Putamen (tissue), 1 donor: Measurements from ENCODE around the gene POLR1E.

Experiments used
- DNase-seq: peaks from one replicate; pipeline ENCODE4 v3.0.0-alpha.2; 2016; ENCODE audit warnings: low spot score

Gene POLR1E

DNA sequence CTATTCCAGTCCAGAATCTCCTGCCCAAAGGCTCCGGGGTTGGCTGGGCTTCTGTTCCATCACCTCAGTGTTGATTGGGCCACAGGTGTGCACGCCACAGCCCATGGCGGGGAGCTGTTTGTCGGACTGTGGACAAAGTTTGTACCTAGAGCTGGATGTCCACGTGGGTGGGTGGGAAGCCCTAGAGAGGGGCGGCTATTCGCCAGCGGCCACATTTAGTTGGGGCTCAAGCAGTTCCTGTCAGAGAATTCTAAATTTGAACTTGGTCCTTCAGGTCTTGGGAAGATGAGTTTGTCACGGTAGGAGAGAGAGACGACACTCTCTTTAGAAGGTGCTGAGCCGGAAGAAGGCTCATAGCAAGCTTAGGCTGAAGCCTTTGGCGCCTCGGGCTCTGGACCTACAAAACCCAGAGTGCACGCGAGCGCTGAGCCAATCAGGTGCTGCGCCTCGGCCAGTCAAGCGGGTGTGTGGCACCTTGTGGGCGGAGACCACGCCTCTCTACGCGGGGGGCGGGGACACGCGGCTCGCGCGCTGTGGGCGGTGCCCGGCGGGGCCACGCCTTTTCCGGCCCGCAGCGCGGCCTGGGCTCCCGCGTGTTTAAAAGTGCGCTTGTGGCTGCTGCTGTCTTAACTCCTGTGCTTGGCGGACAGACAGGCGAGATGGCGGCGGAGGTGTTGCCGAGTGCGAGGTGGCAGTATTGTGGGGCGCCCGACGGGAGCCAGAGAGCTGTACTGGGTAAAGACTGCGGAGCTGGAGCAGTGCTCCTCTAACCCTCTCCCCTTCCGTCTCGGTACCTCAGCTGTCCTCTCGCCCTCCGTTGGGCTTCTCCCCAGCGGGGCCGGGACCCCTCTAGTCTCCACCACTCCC lies at the start of gene POLR1E:
Gene POLR1E (plus strand): TSS at position 560 of the 867 bp plus-strand sequence. CDS start 100 bp downstream, at position 660.
- DNase-seq = peak; percentile 89

DNA sequence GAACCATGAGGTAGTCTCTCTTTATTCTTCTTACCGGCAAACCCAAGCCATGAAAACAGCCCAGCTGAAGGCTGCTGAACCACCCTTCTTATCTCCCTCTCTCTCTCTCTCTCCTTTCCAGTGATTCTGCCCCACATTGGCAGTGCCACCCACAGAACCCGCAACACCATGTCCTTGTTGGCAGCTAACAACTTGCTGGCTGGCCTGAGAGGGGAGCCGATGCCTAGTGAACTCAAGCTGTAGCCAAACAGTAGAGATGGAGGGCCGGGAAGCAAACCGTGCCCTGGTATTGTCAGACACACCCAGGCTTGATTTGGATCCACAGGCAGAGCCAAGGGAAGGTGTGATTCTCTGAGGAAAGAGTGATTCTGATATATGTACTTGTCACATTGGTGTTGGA lies 49.2 kb upstream of the POLR1E start:
- no peak for DNase-seq

- no peak for DNase-seq
These were observed 48.7 kb upstream of the POLR1E start for GRCh38 chr9:37437010-37437409.

GRCh38 chr9:37437621-37438020 lies 48.1 kb upstream of the POLR1E start:
- DNase-seq = no peak

GRCh38 chr9:37438359-37438758 lies 47.4 kb upstream of the POLR1E start:
- no peak for DNase-seq

DNA sequence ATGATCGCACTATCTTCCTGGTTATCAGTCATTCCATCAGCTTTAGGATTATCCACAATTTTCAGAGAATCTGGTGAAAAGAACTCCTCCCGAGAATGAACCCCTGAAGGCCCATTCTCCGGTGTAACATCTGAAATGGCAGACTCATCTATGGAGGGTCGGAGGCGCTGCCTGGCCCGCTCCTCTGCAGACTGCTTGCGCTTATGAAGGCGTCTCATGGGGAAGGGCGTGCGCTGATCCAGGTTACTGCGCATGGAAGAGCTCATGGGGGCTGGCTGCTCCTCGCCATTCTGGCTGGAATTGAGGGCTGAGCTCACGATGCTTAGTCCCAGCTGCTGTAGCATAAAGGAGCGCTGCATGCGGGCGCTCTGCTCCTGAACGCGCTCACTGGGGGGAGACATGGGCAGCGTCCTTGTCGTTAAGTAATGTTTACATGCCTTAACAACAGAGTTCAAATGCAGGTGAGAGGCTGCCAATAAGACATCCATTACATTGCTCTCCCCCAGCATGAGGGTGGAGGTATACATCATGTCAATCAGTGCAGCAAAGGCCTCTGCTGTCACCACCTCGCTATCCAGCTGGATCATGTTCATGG lies 43.9 kb upstream of the POLR1E start:
- DNase-seq = no peak

DNA sequence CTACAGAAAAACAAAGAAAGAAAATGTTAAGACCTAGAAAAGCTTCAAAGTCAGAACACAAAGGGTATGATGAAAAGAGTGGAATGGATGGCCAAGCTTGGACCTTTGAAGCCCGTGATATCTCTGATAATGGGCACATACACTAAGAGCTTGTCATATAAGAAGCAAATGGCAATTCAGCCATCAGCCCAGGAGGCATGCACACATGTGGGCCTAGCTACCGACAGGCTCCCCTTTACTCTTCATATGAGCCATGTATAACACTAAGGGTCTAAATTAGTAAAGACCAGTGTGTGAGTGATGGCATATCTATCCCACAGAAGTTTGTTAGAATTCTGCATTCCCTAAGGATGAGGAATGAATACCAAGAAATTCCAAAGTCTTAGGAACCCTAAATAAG lies 43.2 kb upstream of the POLR1E start:
- no peak for DNase-seq

DNA sequence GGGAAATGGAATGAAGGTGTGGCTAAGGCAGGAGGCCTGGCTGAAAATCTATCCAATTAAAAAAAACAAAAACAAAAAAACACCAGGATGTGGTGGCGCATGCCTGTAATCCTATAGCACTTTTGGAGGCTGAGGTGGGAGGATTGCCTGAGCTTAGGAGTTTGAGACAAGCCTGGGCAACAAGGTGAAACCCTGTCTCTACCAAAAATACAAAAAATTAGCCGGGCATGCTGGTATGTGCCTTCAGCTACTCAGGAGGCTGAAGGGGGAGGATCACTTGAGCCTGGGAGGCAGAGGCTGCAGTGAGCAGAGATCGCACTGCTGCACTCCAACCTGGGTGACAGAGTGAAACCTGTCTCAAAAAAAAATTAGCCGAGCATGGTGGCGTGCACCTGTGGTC lies 42.2 kb upstream of the POLR1E start:
- no peak for DNase-seq

DNA sequence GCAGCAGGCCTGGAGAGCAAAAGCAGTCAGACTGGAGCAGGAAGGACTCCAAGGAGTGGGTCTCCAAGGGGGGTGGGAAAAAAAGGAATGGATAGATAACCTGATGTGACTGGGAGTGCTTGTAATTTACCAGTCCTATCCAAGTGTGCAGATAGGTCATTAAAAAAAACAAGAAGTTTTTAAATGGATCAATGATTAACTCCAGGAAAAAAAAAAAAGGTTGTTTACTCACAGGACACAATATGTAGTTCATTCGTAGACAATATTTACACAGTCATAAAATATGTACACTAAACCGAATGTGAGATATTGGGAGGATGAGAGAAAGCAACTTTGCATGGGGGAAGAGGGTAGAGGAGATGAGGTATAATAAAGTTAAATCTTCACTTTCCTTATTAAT lies 40.9 kb upstream of the POLR1E start:
- no peak for DNase-seq

GRCh38 chr9:37445832-37446231 lies 39.9 kb upstream of the POLR1E start:
- no peak for DNase-seq

GRCh38 chr9:37446401-37446800 lies 39.3 kb upstream of the POLR1E start:
- DNase-seq = no peak

DNA sequence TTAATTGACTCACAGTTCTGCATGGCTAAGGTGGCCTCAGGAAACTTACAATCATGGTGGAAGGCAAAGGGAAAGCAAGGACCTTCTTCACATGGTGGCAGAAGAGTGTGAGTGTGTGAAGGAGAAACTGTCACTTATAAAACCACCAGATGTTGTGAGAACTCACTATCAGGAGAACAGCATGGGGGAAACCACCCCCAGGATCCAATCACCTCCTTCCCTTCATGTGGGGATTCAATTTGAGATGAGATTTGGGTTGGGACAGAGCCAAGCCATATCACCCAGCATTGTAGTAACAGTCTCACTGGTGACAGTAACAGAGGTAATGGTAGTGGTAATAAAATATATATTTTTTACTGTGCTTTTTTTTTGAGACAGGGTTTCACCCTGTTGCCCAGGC lies 38.6 kb upstream of the POLR1E start:
- DNase-seq = no peak

- peak; percentile 82 for DNase-seq
These were observed 35.7 kb upstream of the POLR1E start for GRCh38 chr9:37449862-37450632.

DNA sequence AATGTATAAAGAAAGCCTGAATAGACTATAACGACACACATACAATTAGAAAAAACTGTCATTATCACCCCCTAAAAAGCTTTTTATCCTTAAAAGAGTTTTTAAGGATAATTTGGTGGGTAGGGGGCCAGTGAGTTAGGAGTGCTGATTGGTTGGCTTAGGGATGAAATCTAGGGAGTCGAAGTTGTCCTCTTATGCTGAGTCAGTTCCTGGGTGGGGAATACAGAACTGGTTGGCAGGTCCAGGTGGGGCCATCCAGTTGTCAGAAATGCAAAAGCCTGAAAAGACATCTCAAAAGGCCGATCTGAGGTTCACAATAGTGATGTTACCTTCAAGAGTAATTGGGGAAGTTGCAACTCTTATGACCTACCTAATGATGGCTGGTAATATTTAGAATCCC lies 34.1 kb upstream of the POLR1E start:
- DNase-seq = no peak

GRCh38 chr9:37452611-37453010 lies 33.1 kb upstream of the POLR1E start:
- no peak for DNase-seq

- no peak for DNase-seq
These were observed 31.9 kb upstream of the POLR1E start for GRCh38 chr9:37453827-37454226.

DNA sequence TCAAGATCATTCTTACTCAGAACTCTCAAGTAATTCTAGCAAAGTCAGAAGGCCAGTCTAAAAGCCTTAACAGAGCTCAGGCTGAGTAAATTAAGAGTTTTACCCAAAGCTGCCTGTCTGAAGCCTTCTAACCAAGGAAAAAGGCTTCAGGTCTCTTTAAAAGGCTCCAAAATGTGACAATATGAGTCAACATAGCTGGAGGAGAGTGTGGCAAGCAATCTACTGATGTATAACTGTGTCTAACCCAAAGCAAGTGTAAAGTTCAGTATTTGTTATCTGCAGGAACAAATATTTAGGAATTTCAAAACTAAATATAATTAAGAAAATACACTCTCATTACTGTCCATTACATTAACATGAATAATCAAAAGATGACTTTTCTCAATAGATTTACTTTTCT lies 31.5 kb upstream of the POLR1E start:
- no peak for DNase-seq

GRCh38 chr9:37455884-37456647 lies 29.7 kb upstream of the POLR1E start:
- no peak for DNase-seq

DNA sequence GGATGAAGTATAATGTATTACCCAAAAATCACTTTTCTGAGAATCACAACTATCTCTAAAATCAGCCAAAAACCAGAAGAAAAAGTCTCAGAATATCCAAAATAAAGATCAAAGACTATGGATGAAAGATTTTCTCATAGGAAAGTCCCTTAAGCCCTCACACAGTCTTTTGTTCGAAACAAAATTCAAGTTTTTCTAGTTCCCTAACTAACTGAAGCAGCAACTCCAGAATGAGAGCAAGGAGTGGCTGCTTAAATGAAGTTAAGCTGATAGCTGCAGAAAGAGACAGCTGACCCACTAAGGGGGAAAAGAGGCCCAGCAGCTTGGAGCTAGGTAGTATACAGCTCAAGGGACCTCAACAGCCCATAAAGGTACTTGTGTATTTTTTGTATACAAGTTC lies 28.9 kb upstream of the POLR1E start:
- no peak for DNase-seq

DNA sequence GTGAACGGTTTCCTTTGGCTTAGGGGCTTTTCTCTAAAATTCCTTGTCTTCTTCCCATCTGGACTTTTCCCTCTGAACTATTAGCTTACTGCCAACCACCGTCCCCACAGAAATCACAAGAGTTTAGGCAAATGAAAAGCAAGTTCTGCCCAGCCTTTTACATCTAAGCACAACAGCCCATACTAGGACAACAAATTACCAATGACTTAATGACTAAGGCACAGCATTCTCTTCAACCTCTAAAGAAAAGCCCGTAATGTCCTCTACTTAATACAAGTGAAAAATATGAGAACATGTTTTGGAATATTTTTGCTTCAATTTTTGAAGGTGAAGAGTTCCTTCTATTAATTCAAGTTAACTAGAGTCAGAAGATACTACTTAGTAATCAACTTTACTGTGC lies 21.7 kb upstream of the POLR1E start:
- no peak for DNase-seq

GRCh38 chr9:37464426-37465248 lies 21.1 kb upstream of the POLR1E start:
- DNase-seq = peak; percentile 68
